DOHH2 (cell line): ENCODE data around the gene PRPF8.

Experiments used
- H3F3A ChIP-seq: fragments of 200-600 bp; sonication (generic), shearing (Covaris generic); 2 replicates; pipeline ENCODE4 v1.6.0; 2016; ENCODE audit warnings: antibody characterized with exemption, mild to moderate bottlenecking; ENCODE audit not compliant: control insufficient read depth, insufficient read depth
- H3K27ac ChIP-seq: fragments of 200-600 bp; sonication (generic); 2 replicates; pipeline ENCODE4 v1.5.1; 2014; ENCODE audit warnings: low read depth, mild to moderate bottlenecking, low read length, moderate library complexity
- H3K27me3 ChIP-seq: fragments of 200-600 bp; sonication (generic); 2 replicates; pipeline ENCODE4 v1.6.1; 2014; ENCODE audit warnings: mild to moderate bottlenecking, low read length, mixed read lengths; ENCODE audit not compliant: control insufficient read depth
- H3K36me3 ChIP-seq: fragments of 200-600 bp; sonication (generic); 2 replicates; pipeline ENCODE4 v1.6.1; 2014; ENCODE audit warnings: mild to moderate bottlenecking, low read length, moderate library complexity, mixed read lengths; ENCODE audit not compliant: control insufficient read depth
- H3K4me1 ChIP-seq: fragments of 200-600 bp; sonication (generic); 2 replicates; pipeline ENCODE4 v1.6.1; 2014; ENCODE audit warnings: mild to moderate bottlenecking, low read length, mixed read lengths; ENCODE audit not compliant: control insufficient read depth
- H3K4me2 ChIP-seq: fragments of 200-600 bp; sonication (generic); 2 replicates; pipeline ENCODE4 v1.6.0; 2014; ENCODE audit warnings: mild to moderate bottlenecking, low read length, moderate library complexity
- H3K4me3 ChIP-seq: fragments of 200-600 bp; sonication (generic); 2 replicates; pipeline ENCODE4 v1.5.1; 2014; ENCODE audit warnings: mild to moderate bottlenecking, low read length, mixed read lengths
- H3K79me2 ChIP-seq: fragments of 200-600 bp; sonication (generic); 2 replicates; pipeline ENCODE4 v1.6.1; 2014; ENCODE audit warnings: mild to moderate bottlenecking, low read length, mixed read lengths; ENCODE audit not compliant: control insufficient read depth
- H3K9me2 ChIP-seq: fragments of 200-600 bp; sonication (generic); replicated peaks from 2 replicates; pipeline ENCODE4 v1.6.1; 2014; ENCODE audit warnings: mild to moderate bottlenecking, low read length, mixed read lengths; ENCODE audit not compliant: control insufficient read depth
- H3K9me3 ChIP-seq: fragments of 200-600 bp; sonication (generic); 2 replicates; pipeline ENCODE4 v1.6.1; 2014; ENCODE audit warnings: antibody characterized with exemption, low read length, mixed read lengths; ENCODE audit not compliant: control insufficient read depth, insufficient read depth
- H4K20me1 ChIP-seq: fragments of 200-600 bp; sonication (generic); 2 replicates; pipeline ENCODE4 v1.6.0; 2014; ENCODE audit warnings: low read depth, mild to moderate bottlenecking, antibody characterized with exemption, low read length, moderate library complexity; ENCODE audit not compliant: control insufficient read depth, insufficient read depth
- EZH2phosphoT487 ChIP-seq: fragments of 200-600 bp; sonication (generic); IDR thresholded peaks from 2 replicates; pipeline ENCODE4 v1.6.1; 2017; ENCODE audit warnings: borderline replicate concordance, mild to moderate bottlenecking, antibody characterized with exemption, low read length, moderate library complexity, mixed read lengths
- TF ChIP-seq, protein P1 (sequence below): fragments of 200-600 bp; sonication (generic); IDR thresholded peaks from one replicate; pipeline ENCODE4 v1.5.1; 2014; ENCODE audit warnings: antibody characterized with exemption, mild to moderate bottlenecking, low read depth, low read length; ENCODE audit not compliant: poor library complexity, severe bottlenecking

The PRPF8 gene

DNA sequence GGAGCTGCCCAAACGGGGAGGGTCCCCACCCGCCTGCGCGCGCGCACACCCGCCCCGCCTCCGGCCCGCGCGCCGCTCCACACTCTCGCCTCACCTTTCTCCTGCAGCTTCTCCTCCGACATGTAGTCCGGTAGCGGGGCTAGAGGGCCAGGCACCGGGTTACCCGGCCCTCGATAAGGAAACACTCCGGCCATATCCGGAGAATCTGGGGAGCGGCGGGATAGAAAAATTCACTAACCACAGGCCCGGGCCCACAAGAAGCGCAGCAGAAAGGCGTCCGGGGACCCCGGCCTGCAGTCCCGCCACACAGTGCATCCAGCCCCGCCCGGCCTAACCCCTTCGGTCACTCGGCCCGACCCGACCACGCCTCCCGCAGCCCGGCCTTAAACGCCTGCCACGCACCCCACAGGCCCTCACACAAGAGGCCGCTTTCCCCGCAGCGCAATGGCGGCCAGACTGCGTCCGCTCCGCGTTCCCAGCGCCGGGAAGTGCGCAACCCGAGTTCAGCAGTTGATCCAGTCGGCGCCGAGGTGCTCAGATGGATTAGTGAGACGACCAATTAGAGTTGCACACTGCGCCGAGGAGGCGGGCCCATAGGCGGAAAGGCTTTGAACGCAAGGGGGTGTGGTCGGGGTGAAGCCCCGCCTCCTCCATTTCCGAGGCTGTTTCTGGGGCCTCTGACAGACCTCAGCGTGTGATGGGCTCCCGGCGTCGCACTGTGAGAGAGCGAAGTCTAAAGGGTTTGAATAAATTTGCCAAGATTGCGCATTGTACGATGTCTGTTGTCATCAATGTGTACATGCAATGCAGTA, at the start of gene PRPF8:
Gene PRPF8, minus strand, starts transcription at position 490 of the 812 bp plus-strand sequence. Its CDS starts 296 bp downstream, at position 194.
- TF ChIP-seq, protein P1, sequence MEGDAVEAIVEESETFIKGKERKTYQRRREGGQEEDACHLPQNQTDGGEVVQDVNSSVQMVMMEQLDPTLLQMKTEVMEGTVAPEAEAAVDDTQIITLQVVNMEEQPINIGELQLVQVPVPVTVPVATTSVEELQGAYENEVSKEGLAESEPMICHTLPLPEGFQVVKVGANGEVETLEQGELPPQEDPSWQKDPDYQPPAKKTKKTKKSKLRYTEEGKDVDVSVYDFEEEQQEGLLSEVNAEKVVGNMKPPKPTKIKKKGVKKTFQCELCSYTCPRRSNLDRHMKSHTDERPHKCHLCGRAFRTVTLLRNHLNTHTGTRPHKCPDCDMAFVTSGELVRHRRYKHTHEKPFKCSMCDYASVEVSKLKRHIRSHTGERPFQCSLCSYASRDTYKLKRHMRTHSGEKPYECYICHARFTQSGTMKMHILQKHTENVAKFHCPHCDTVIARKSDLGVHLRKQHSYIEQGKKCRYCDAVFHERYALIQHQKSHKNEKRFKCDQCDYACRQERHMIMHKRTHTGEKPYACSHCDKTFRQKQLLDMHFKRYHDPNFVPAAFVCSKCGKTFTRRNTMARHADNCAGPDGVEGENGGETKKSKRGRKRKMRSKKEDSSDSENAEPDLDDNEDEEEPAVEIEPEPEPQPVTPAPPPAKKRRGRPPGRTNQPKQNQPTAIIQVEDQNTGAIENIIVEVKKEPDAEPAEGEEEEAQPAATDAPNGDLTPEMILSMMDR = no peak
- no peak for TF ChIP-seq EZH2phosphoT487
- no peaks in the 10 kb centered on the region for H3K9me3 ChIP-seq
- H3K4me1 ChIP-seq = peaks cover 13% of the 10 kb centered on the region
- peak within 1 kb of the TSS; percentile 85 for H3K4me3 ChIP-seq
- no peaks in the 10 kb centered on the region for H3F3A ChIP-seq
- H3K27ac ChIP-seq = peak within 1 kb of the TSS; percentile 57
- H4K20me1 ChIP-seq = peaks cover 17% of the 10 kb centered on the region
- H3K4me2 ChIP-seq = peak within 1 kb of the TSS; percentile 72
- no peaks in the 10 kb centered on the region for H3K9me2 ChIP-seq
- H3K27me3 ChIP-seq = no peaks in the 10 kb centered on the region
- H3K36me3 ChIP-seq = peaks cover 43% of the 10 kb centered on the region
- H3K79me2 ChIP-seq = peaks cover 49% of the 10 kb centered on the region

DNA sequence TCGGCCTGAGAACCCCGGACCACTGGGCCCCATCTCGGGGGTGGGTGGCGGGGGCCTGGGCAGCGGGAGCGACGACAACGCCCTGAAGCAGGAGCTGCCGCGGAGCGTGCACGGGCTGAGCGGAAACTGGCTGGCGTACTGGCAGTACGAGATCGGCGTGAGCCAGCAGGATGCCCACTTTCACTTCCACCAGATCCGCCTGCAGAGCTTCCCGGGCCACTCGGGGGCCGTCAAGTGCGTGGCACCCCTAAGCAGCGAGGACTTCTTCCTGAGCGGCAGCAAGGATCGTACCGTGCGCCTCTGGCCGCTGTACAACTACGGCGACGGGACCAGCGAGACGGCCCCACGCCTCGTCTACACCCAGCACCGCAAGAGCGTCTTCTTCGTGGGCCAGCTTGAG, 49.1 kb upstream of the PRPF8 start:
- peak overlapping the region; percentile 77 for H3K4me3 ChIP-seq
- H3K4me2 ChIP-seq = peak overlapping the region; percentile 98
- TF ChIP-seq, protein P1 = no peak
- TF ChIP-seq EZH2phosphoT487 = no peak
- H3K27ac ChIP-seq = peak overlapping the region; percentile 99
- H3F3A ChIP-seq = peaks cover 23% of the 10 kb centered on the region
- peaks cover 39% of the 10 kb centered on the region for H3K79me2 ChIP-seq
- H3K9me2 ChIP-seq = no peaks in the 10 kb centered on the region
- no peaks in the 10 kb centered on the region for H4K20me1 ChIP-seq
- no peaks in the 10 kb centered on the region for H3K27me3 ChIP-seq
- peaks cover 85% of the 10 kb centered on the region for H3K4me1 ChIP-seq
- peaks cover 55% of the 10 kb centered on the region for H3K36me3 ChIP-seq
- no peaks in the 10 kb centered on the region for H3K9me3 ChIP-seq

DNA sequence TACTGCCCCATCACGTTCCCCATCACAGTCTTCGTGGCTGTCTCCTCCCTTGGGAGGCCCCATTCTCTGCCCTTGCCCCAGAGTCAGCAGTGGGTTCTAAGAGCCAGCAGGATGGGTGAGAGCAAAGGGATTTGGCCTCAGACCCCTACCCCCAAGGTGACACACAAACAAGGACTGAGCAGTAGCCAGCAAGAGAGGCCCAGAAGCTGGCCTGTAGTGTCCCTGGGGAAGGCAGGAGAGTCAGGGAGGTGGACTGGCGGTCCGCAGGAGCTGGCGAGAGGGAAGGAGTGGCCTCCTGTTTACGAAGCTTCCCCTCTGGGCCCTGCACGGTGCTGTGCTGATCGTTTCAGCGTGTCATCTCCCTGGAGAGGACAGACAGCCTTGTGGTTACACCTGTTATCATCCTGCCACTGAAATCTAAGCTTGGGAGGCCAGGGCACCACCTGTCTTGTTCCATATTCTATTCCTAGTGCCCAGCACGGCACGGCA, 48.2 kb upstream of the PRPF8 start:
- Histone ChIP-seq H3K4me3 (peak overlapping the region; percentile 77), H3K36me3 (peaks cover 58% of the 10 kb centered on the region), H3K79me2 (peaks cover 47% of the 10 kb centered on the region), H3K27ac (peak overlapping the region; percentile 99), H3K9me2 (no peaks in the 10 kb centered on the region), H4K20me1 (no peaks in the 10 kb centered on the region), H3K4me2 (peak overlapping the region; percentile 98), H3K4me1 (peaks cover 92% of the 10 kb centered on the region), H3F3A (peaks cover 23% of the 10 kb centered on the region), H3K9me3 (no peaks in the 10 kb centered on the region), H3K27me3 (no peaks in the 10 kb centered on the region)
- TF ChIP-seq, protein P1 = no peak
- TF ChIP-seq EZH2phosphoT487 = no peak
